K562 (cell line): Measurements from ENCODE around the gene ABHD14A. TPM values are rescaled to one million over a fixed set of nuclear protein-coding genes. Genes with fewer than 3 reads are reported as not detected.

ENCODE experiments used
- ATAC-seq: fragments of 200-7000 bp; cut with Tn5 transposase; 3 replicates; pipeline ENCODE4 v1.9.1; 2020; ENCODE audit warnings: moderate library complexity
- BruUV-seq: library from RNA; stranded (reverse); fragments of 400-500 nt; replicated peaks from 2 replicates; lab custom pipeline; 2021; lab: Mats Ljungman, UMichigan
- CTCF ChIA-PET: fragments of 300-600 bp; formaldehyde crosslinking; extraction: SDS; loops from one replicate; lab custom pipeline; 2021; ENCODE audit warnings: low intra/inter-chr PET ratio; lab: Yijun Ruan, JAX
- POLR2A ChIA-PET: fragments of 300-600, 350-650 bp; sonication (Branson Sonifier 250); formaldehyde crosslinking; extraction: SDS; loops from one replicate; lab custom pipeline; 2021; ENCODE audit warnings: antibody characterized with exemption, inconsistent platforms; lab: Yijun Ruan, JAX
- DNase-seq, 4 experiments: peaks; one replicate each; pipeline versions ENCODE4 v3.0.0 to v3.0.0-alpha.2; 2011 to 2018; ENCODE audit warnings: low spot score in 3 of 4, mixed read lengths in 3 of 4; ENCODE audit errors: extremely low read depth in 1 of 4
- FAIRE-seq: peaks from 2 replicates; lab custom pipeline; 2011; peaks lifted over from hg19 to GRCh38; lab: Jason Lieb, UNC
- H2AFZ ChIP-seq: 2 replicates; pipeline ENCODE4 v1.6.0; 2011; ENCODE audit warnings: low read depth, low read length, control low read depth, inconsistent platforms
- H3K27ac ChIP-seq: fragments of 200-600 bp; 3 replicates; pipeline ENCODE4 v1.8.0; 2011; ENCODE audit warnings: low read depth, mild to moderate bottlenecking, control low read depth, inconsistent platforms, low read length, moderate library complexity, mixed read lengths; ENCODE audit errors: extremely low read depth
- H3K27me3 ChIP-seq, 2 experiments: fragments of 300-600 bp in 1 of 2; 2 replicates in 1 of 2; 3 replicates in 1 of 2; pipeline versions ENCODE4 v1.6.0 to v1.8.0; 2011; ENCODE audit warnings: inconsistent platforms in 2 of 2, low read length in 2 of 2, mild to moderate bottlenecking in 1 of 2, mixed read lengths in 1 of 2, moderate library complexity in 1 of 2; ENCODE audit not compliant: control insufficient read depth in 2 of 2, insufficient read depth in 2 of 2
- H3K36me3 ChIP-seq: fragments of 300-600 bp; 3 replicates; pipeline ENCODE4 v1.8.0; 2011; ENCODE audit warnings: mild to moderate bottlenecking, low read length, inconsistent platforms; ENCODE audit not compliant: control insufficient read depth, insufficient read depth
- H3K4me1 ChIP-seq, 2 experiments: fragments of 200-600 bp in 1 of 2; replicated peaks in 1 of 2; 2 replicates in 1 of 2; 3 replicates in 1 of 2; pipeline versions ENCODE4 v1.5.1 to v1.8.0; 2011; ENCODE audit warnings: inconsistent platforms in 2 of 2, low read length in 2 of 2, mild to moderate bottlenecking in 1 of 2, mixed read lengths in 1 of 2, moderate library complexity in 1 of 2; ENCODE audit not compliant: control insufficient read depth in 2 of 2, insufficient read depth in 2 of 2
- H3K4me2 ChIP-seq: 2 replicates; pipeline ENCODE4 v1.6.1; 2011; ENCODE audit warnings: low read length, control low read depth, inconsistent platforms, mixed read lengths; ENCODE audit not compliant: insufficient read depth
- H3K4me3 ChIP-seq: fragments of 200-600 bp; sonication (generic), shearing (Covaris generic); 2 replicates; pipeline ENCODE4 v1.5.1; 2016; ENCODE audit warnings: control low read depth, inconsistent platforms
- H3K79me2 ChIP-seq: fragments of 200-600 bp; 3 replicates; pipeline ENCODE4 v1.8.0; 2011; ENCODE audit warnings: low read length, inconsistent platforms; ENCODE audit not compliant: control insufficient read depth, insufficient read depth
- H3K9ac ChIP-seq, 2 experiments: 2 replicates each; pipeline versions ENCODE4 v1.6.0 to v1.6.1; 2011; ENCODE audit warnings: low read depth in 2 of 2, low read length in 2 of 2, control low read depth in 1 of 2, inconsistent platforms in 1 of 2, mild to moderate bottlenecking in 1 of 2, mixed read lengths in 1 of 2; ENCODE audit not compliant: insufficient read depth in 1 of 2
- H3K9me1 ChIP-seq: one replicate; pipeline ENCODE4 v1.6.0; 2011; ENCODE audit warnings: inconsistent platforms, mild to moderate bottlenecking, low read length, moderate library complexity; ENCODE audit not compliant: control insufficient read depth, insufficient read depth
- H3K9me3 ChIP-seq: replicated peaks from 2 replicates; pipeline ENCODE4 v1.5.1; 2011; ENCODE audit warnings: low read depth, low read length, inconsistent platforms; ENCODE audit not compliant: control insufficient read depth, insufficient read depth
- H4K20me1 ChIP-seq: replicated peaks from 2 replicates; pipeline ENCODE4 v1.6.1; 2011; ENCODE audit warnings: low read length, inconsistent platforms, mixed read lengths; ENCODE audit not compliant: control insufficient read depth, insufficient read depth
- ARNT ChIP-seq, 2 experiments: fragments of 450-650 bp; IDR thresholded peaks; 2 replicates each; pipeline ENCODE4 v1.6.1; 2016; ENCODE audit warnings: mild to moderate bottlenecking in 1 of 2
- CHCHD3 ChIP-seq: fragments of 250-450 bp; sonication (Bioruptor Pico); IDR thresholded peaks from 2 replicates; pipeline ENCODE4 v2.1.2; 2022; ENCODE audit warnings: mild to moderate bottlenecking
- PHTF2 ChIP-seq: fragments of 250-450 bp; sonication (Bioruptor Pico); IDR thresholded peaks from 2 replicates; pipeline ENCODE4 v1.5.0; 2021; ENCODE audit warnings: mild to moderate bottlenecking
- ZC3H8 ChIP-seq: fragments of 450-650 bp; IDR thresholded peaks from 2 replicates; pipeline ENCODE4 v1.6.1; 2017
- ZKSCAN1 ChIP-seq: fragments of 150-350 bp; IDR thresholded peaks from 2 replicates; pipeline ENCODE4 v1.6.1; 2016; ENCODE audit warnings: low read depth, low read length
- ZKSCAN3 ChIP-seq: fragments of 250-450 bp; sonication (Bioruptor Pico); IDR thresholded peaks from 2 replicates; pipeline ENCODE4 v1.4.0; 2020
- ZNF655 ChIP-seq: fragments of 250-450 bp; sonication (Bioruptor Pico); IDR thresholded peaks from 2 replicates; pipeline ENCODE4 v1.5.0; 2021
- ZNF740 ChIP-seq, 3 experiments: fragments of 200-800 bp in 1 of 3; sonication (Bioruptor generic) in 1 of 3; sonication (generic) in 1 of 3; formaldehyde crosslinking in 1 of 3; IDR thresholded peaks; 2 replicates each; pipeline versions ENCODE4 v1.6.1 to v1.8.0; 2016 to 2022; ENCODE audit warnings: mild to moderate bottlenecking in 2 of 3, missing compliant biosample characterization in 2 of 3, missing genetic modification characterization in 2 of 3, missing genetic modification reagents in 1 of 3
- WGBS: fragments of 100-300 bp; shearing (Covaris generic); methylation state at CpG from one replicate; pipeline ENCODE4 v1.1.6; 2016; ENCODE audit warnings: low coverage, mixed read lengths; ENCODE audit not compliant: insufficient coverage; ENCODE audit errors: missing lambda C conversion rate; 5-methylcytosine and 5-hydroxymethylcytosine counted together
- in situ Hi-C: fragments of 300-500 bp; cut with MboI; formaldehyde crosslinking; loops from 4 replicates; pipeline ENCODE4 v1.15.0; 2018; ENCODE audit warnings: inconsistent platforms, mixed read lengths
- intact Hi-C: fragments of 100-400 bp; cut with micrococcal nuclease; formaldehyde crosslinking; loops from 2 replicates; pipeline ENCODE4 v1.14.2; 2022
- polyA plus RNA-seq, 8 experiments: library from polyadenylated mRNA; depleted of rRNA in 4 of 8; stranded (reverse) in 5 of 8; unstranded in 3 of 8; fragments of >200 nt; fragmentation: Nextera tagmentation in 2 of 8; fragmentation: Illumina TruSeq in 1 of 8; extraction: Ambion mirVana in 2 of 8; extraction: Trizol in 1 of 8; gene quantifications; 2 replicates each; pipeline versions ENCODE4 v1.2.1 to v1.2.3, GENCODE V29; 2011 to 2014; ENCODE audit warnings: inconsistent platforms in 1 of 8, missing spikeins in 1 of 8
- total RNA-seq, 7 experiments: library from RNA; depleted of rRNA in 6 of 7; stranded (reverse); fragments of >200 nt in 6 of 7; fragmentation: Illumina TruSeq in 2 of 7; extraction: Trizol in 2 of 7; gene quantifications; 2 replicates each; pipeline versions ENCODE4 v1.2.1 to v1.2.3, GENCODE V29; 2011 to 2021; ENCODE audit warnings: low replicate concordance in 1 of 7

The ABHD14A gene
- total and polyA plus RNA-seq, 9 of the 15 experiments (the other 6 are each of a cell fraction or from before 2014, with no cell fraction given) = 0.90 to 10.5 (median 8.3) TPM

DNA sequence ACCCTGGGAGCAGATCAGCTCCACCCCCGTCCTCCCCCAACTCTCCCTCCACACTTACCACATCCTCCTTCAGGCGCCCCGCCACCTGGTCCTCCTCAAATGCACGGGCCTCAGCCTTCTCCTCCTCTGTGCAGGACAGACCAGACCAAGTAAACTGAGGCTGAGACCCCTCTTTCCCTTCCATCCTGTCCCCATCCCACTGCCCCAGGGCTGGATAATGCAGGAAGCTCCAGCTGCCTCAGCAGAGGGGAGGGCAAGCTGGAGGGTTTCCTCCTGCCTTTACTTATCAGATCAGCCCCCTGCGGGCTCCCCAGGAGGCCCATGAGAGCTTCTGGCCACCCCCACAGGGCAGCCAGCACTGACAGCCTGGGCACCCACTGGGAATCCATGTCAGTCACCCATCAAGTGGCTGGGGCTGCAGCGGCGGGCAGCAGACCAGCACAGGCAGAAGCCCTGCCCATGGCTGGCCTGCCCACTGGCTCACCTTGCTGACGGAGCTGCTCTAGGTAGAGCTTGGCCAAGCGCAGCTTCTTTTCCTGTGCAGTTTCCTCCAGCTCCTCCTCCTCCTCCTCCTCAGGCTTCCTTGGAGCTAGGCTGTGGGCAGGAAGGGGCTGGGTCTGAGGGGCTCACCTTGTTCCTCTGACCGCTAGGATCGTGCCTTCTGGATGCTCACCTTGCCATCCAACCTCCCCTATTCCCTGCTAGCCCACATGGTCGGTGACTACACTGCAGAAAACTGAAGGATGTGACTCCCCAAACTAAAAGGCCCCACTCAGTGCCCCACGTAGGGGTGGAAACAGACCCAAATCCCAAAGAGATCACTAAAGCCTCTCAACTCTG, 37.0 kb upstream of the ABHD14A start:
- POLR2A ChIA-PET = interaction anchor here (0.6 kb wide), 1 partner anchor 27 kb away, joined by 4 read pairs; no protein-coding TSS in a partner anchor
- no peaks in the 10 kb centered on the region for H4K20me1 ChIP-seq
- H3K4me3 ChIP-seq = no peak overlapping the region
- peaks cover 35% of the 10 kb centered on the region for H3K79me2 ChIP-seq
- H2AFZ ChIP-seq = no peak overlapping the region
- WGBS = 91% methylated on average over 5 of the region's 13 CpGs
- H3K9me1 ChIP-seq = peaks cover 5% of the 10 kb centered on the region
- FAIRE-seq = no peak
- TF ChIP-seq ZKSCAN3 (CRISPR knock-in tag) (no peak), CHCHD3 (CRISPR knock-in tag) (no peak), ARNT (IDR thresholded peaks at IDR 0.05) (no peak), ZNF655 (CRISPR knock-in tag) (no peak), ZNF740 (CRISPR knock-in tag; IDR thresholded peaks at IDR 0.05) (no peak), ZNF740 (tag; IDR thresholded peaks at IDR 0.05) (no peak), ZKSCAN1 (no peak), PHTF2 (CRISPR knock-in tag) (no peak), ZC3H8 (no peak)
- TF ChIP-seq, all 486 proteins: peak for 0
- CTCF ChIA-PET = no interaction called here
- peaks cover 73% of the 10 kb centered on the region; the same call in 2 of the 3 replicates for H3K36me3 ChIP-seq
- no TSS peak for BruUV-seq
- H3K9me3 ChIP-seq = no peaks in the 10 kb centered on the region
- no peaks in the 10 kb centered on the region for H3K27me3 ChIP-seq
- no peak for DNase-seq
- peaks cover 14 to 19% of the 10 kb centered on the region in 2 experiments; a peak in 4 of 5 replicates for H3K4me1 ChIP-seq
- intact Hi-C loops (no loop called here), in situ Hi-C loops (no loop called here)
- no peak overlapping the region for H3K4me2 ChIP-seq
- H3K27ac ChIP-seq = no peak overlapping the region
- ATAC-seq = no peak
- H3K9ac ChIP-seq = peak overlapping the region in 1 of 2 experiments; percentile 13; a peak in 1 of 4 replicates
